Osteoblast (primary cell): ENCODE data around the gene EHHADH. TPM values are rescaled to one million over a fixed set of nuclear protein-coding genes. Genes with fewer than 3 reads are reported as not detected.

Experiments
- DNase-seq: peaks from one replicate; pipeline ENCODE4 v3.0.0; 2011; ENCODE audit warnings: low spot score, mixed read lengths; ENCODE audit not compliant: insufficient read length; ENCODE audit errors: missing footprints
- H2AFZ ChIP-seq: 2 replicates; pipeline ENCODE4 v1.6.0; 2011; ENCODE audit warnings: mild to moderate bottlenecking, low read length
- H3K27ac ChIP-seq: 2 replicates; pipeline ENCODE4 v1.5.1; 2011; ENCODE audit warnings: mild to moderate bottlenecking, low read depth, low read length, moderate library complexity
- H3K27me3 ChIP-seq: 2 replicates; pipeline ENCODE4 v1.6.0; 2012; ENCODE audit warnings: mild to moderate bottlenecking, control low read depth, inconsistent platforms, low read length, moderate library complexity; ENCODE audit not compliant: insufficient read depth
- H3K36me3 ChIP-seq: 2 replicates; pipeline ENCODE4 v1.5.1; 2011; ENCODE audit warnings: mild to moderate bottlenecking, low read length, control low read depth, moderate library complexity; ENCODE audit not compliant: insufficient read depth
- H3K4me1 ChIP-seq: 2 replicates; pipeline ENCODE4 v1.5.1; 2011; ENCODE audit warnings: mild to moderate bottlenecking, low read length, control low read depth, moderate library complexity; ENCODE audit not compliant: insufficient read depth
- H3K4me2 ChIP-seq: 2 replicates; pipeline ENCODE4 v1.6.0; 2011; ENCODE audit warnings: mild to moderate bottlenecking, low read length; ENCODE audit not compliant: insufficient read depth
- H3K4me3 ChIP-seq: fragments of 200-600 bp; sonication (generic); 3 replicates; pipeline ENCODE4 v1.5.1; 2012; ENCODE audit warnings: mild to moderate bottlenecking, low read length, inconsistent platforms; ENCODE audit not compliant: insufficient read depth
- H3K79me2 ChIP-seq: 2 replicates; pipeline ENCODE4 v1.6.0; 2012; ENCODE audit warnings: mild to moderate bottlenecking, low read length, control low read depth, inconsistent platforms; ENCODE audit not compliant: insufficient read depth
- H3K9me3 ChIP-seq: 2 replicates; pipeline ENCODE4 v1.5.1; 2011; ENCODE audit warnings: low read depth, low read length, control low read depth
- H4K20me1 ChIP-seq: 2 replicates; pipeline ENCODE4 v1.6.0; 2012; ENCODE audit warnings: mild to moderate bottlenecking, low read length, control low read depth; ENCODE audit not compliant: insufficient read depth
- CTCF ChIP-seq: IDR thresholded peaks from 2 replicates; pipeline ENCODE4 v1.5.1; 2011; ENCODE audit warnings: mild to moderate bottlenecking, low read depth, low read length, moderate library complexity; ENCODE audit errors: extremely low read depth
- total RNA-seq: library from RNA; depleted of rRNA; stranded (reverse); fragments of >200 nt; gene quantifications from 2 replicates; pipeline ENCODE4 v1.2.3, GENCODE V29; 2012

EHHADH gene
- total RNA-seq, 1 donor, result 4.0 TPM

DNA sequence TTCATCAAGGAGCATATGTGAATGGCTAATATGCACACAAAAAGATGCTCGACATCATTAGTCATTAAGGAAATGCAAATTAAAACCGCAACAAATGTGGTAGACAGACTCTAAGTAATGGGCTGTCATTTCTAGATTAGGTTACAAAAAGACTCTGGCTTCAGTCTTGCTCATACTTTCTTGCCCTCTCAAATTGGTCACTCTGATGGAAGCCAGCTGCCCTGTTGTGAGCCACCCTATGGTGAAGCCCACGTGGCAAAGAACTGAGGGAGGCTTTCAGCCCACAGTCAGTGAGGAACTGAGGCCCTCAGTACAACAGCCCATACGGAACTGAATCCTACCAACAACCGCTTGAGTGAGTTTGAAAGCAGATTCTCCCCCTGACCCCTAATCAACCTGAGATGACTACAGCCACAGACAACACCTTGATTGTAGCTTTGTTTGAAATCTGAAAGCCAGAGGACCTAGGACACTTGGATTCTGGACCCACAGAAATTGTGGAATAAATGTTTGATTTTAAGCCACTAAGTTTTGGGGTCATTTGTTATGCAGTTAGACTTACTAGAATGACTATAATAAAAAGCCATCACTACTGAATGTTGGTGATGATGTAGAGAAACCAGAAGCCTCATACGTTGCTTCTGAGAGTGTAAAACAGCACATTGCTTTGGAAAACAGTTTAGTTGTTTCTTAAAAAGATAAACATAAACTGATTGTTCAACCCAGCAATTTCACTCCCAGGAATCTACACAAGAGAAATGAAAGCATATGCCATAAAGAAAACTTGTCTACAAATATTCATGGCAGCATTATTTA lies 45.7 kb downstream of the EHHADH start:
- DNase-seq, result peak; percentile 3
- H3K4me2 ChIP-seq, result no peak overlapping the region
- no peak overlapping the region for H2AFZ ChIP-seq

GRCh38 chr3:185207481-185207880 lies 46.4 kb downstream of the EHHADH start:
- Histone ChIP-seq H2AFZ (no peak overlapping the region), H3K36me3 (no peaks in the 10 kb centered on the region), H3K4me1 (no peaks in the 10 kb centered on the region), H3K4me2 (no peak overlapping the region), H3K79me2 (no peaks in the 10 kb centered on the region), H3K27ac (no peak overlapping the region), H3K9me3 (no peaks in the 10 kb centered on the region), H4K20me1 (no peaks in the 10 kb centered on the region), H3K27me3 (no peaks in the 10 kb centered on the region), H3K4me3 (no peak overlapping the region)
- peak; percentile 6 for DNase-seq
- TF ChIP-seq CTCF, result no peak

More for the DNA sequence above, 45.7 kb downstream of the EHHADH start:
- H3K36me3 ChIP-seq, result no peaks in the 10 kb centered on the region
- H3K79me2 ChIP-seq, result no peaks in the 10 kb centered on the region
- TF ChIP-seq CTCF, result no peak
- no peak overlapping the region for H3K27ac ChIP-seq
- H3K27me3 ChIP-seq, result no peaks in the 10 kb centered on the region
- no peak overlapping the region for H3K4me3 ChIP-seq
- no peaks in the 10 kb centered on the region for H3K9me3 ChIP-seq
- no peaks in the 10 kb centered on the region for H4K20me1 ChIP-seq
- no peaks in the 10 kb centered on the region for H3K4me1 ChIP-seq

GRCh38 chr3:185205865-185206264 lies 48.0 kb downstream of the EHHADH start:
- Histone ChIP-seq H3K4me2 (no peak overlapping the region), H3K9me3 (no peaks in the 10 kb centered on the region), H3K36me3 (no peaks in the 10 kb centered on the region), H3K27me3 (no peaks in the 10 kb centered on the region), H3K27ac (no peak overlapping the region), H3K4me3 (no peak overlapping the region), H3K79me2 (no peaks in the 10 kb centered on the region), H4K20me1 (no peaks in the 10 kb centered on the region), H3K4me1 (peaks cover 4% of the 10 kb centered on the region), H2AFZ (no peak overlapping the region)
- no peak for DNase-seq
- no peak for TF ChIP-seq CTCF

DNA sequence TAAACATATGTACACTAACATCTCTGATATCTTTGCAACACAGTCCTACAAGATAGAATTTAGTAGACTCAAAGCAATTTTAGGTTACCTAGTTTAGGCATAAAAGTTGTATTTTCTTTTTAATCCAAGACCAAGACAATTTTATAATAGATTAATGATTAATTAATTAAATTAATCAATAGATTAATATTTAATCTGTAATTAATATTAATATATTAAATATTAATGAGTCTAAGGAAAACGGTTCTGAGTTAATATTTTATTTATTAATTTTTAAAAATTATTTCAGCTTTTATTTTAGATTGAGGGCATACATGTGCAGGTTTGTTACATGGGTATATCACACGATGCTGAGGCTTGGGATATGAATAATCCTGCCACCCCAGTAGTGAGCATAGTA lies 49.0 kb downstream of the EHHADH start:
- Histone ChIP-seq H3K4me2 (no peak overlapping the region), H3K79me2 (no peaks in the 10 kb centered on the region), H4K20me1 (no peaks in the 10 kb centered on the region), H3K36me3 (no peaks in the 10 kb centered on the region), H3K27ac (no peak overlapping the region), H2AFZ (no peak overlapping the region), H3K4me3 (no peak overlapping the region), H3K27me3 (no peaks in the 10 kb centered on the region), H3K9me3 (no peaks in the 10 kb centered on the region), H3K4me1 (peaks cover 10% of the 10 kb centered on the region)
- no peak for TF ChIP-seq CTCF
- DNase-seq, result no peak
